ENCODE results near the gene LRP1B. TPM values are rescaled to one million over a fixed set of nuclear protein-coding genes. Genes with fewer than 3 reads are reported as not detected.

The LRP1B gene
- total RNA-seq, 1 experiment from 2014 or later: 0.52 TPM

- no peak for TF ChIP-seq AFF4 (CRISPR knock-in tag; IDR thresholded peaks at IDR 0.05; ENCODE audit: borderline replicate concordance)
- TF ChIP-seq ATF3 (CRISPR knock-in tag; conservative IDR thresholded peaks at IDR 0.05): no peak
- no peak for TF ChIP-seq AR (CRISPR knock-in tag; IDR thresholded peaks at IDR 0.05)
- TF ChIP-seq ZNF425 (CRISPR knock-in tag; conservative IDR thresholded peaks at IDR 0.05): no peak
- TF ChIP-seq ZNF281 (CRISPR knock-in tag; IDR thresholded peaks at IDR 0.05): no peak
- TF ChIP-seq ZBTB43 (CRISPR knock-in tag; IDR thresholded peaks at IDR 0.05): no peak
- no peak for TF ChIP-seq NFYB (CRISPR knock-in tag; conservative IDR thresholded peaks at IDR 0.05; ENCODE audit: low read depth)
These were observed 1535.7 kb downstream of the LRP1B start (continued) for GRCh38 chr2:140595107-140595506.

GRCh38 chr2:140593132-140593531 lies 1537.7 kb downstream of the LRP1B start:
- no peaks in the 10 kb centered on the region for H3K4me1 Mint-ChIP-seq
- POLR2A ChIA-PET: no interaction called here
- TF ChIP-seq NFATC4 (CRISPR knock-in tag; IDR thresholded peaks at IDR 0.05) (no peak), ETV6 (CRISPR knock-in tag; IDR thresholded peaks at IDR 0.05) (no peak), MAX (CRISPR knock-in tag; IDR thresholded peaks at IDR 0.05) (no peak), CREB1 (CRISPR knock-in tag; IDR thresholded peaks at IDR 0.05) (no peak), ESRRA (CRISPR knock-in tag; IDR thresholded peaks at IDR 0.05; ENCODE audit: borderline replicate concordance) (no peak), FOXP4 (CRISPR knock-in tag; IDR thresholded peaks at IDR 0.05) (no peak), PRRX2 (CRISPR knock-in tag; IDR thresholded peaks at IDR 0.05) (no peak), TEAD4 (CRISPR knock-in tag; IDR thresholded peaks at IDR 0.05) (no peak), USF1 (CRISPR knock-in tag; IDR thresholded peaks at IDR 0.05) (no peak), GTF2I (CRISPR knock-in tag; conservative IDR thresholded peaks at IDR 0.05) (no peak), GRHL2 (CRISPR knock-in tag; IDR thresholded peaks at IDR 0.05; ENCODE audit: insufficient replicate concordance, severe bottlenecking) (no peak), SP1 (CRISPR knock-in tag; conservative IDR thresholded peaks at IDR 0.05) (no peak)

More at GRCh38 chr2:140593132-140593531, 1537.7 kb downstream of the LRP1B start:
- Mint-ChIP-seq H3K36me3 (no peaks in the 10 kb centered on the region), H3K4me3 (no peak overlapping the region), H3K27ac (no peak overlapping the region), H3K27me3 (ENCODE audit: low read depth) (no peaks in the 10 kb centered on the region), H3K9me3 (no peaks in the 10 kb centered on the region)
- ATAC-seq: no peak
- DNase-seq (ENCODE audit: low spot score): no peak
- CTCF ChIA-PET: no interaction called here

All from WTC11 (cell line).